Renal cortex interstitium (tissue), 11 donors: ENCODE results near the gene PSMB9. TPM values are rescaled to one million over a fixed set of nuclear protein-coding genes. Genes with fewer than 3 reads are reported as not detected.

ENCODE experiments used
- DNase-seq, 11 donors: peaks; one replicate each; pipeline ENCODE4 v3.0.0-alpha.2; 2013; ENCODE audit warnings: low read depth in 9 of 11, low spot score in 4 of 11; ENCODE audit errors: extremely low read depth in 1 of 11
- polyA plus RNA-seq, 3 donors: library from polyadenylated mRNA; unstranded; fragments of 120-200 nt; gene quantifications; one replicate each; pipeline ENCODE4 v1.2.1, GENCODE V29; 2013; ENCODE audit not compliant: insufficient read length in 3 of 3

The PSMB9 gene
- polyA plus RNA-seq, 3 donors: 5.1 to 6.7 (median 5.1) TPM

GRCh38 chr6:32835167-32835893, 18.7 kb upstream of the PSMB9 start:
- DNase-seq: no peak

GRCh38 chr6:32836873-32837272, 17.1 kb upstream of the PSMB9 start:
- no peak for DNase-seq

- DNase-seq: no peak
Measured at GRCh38 chr6:32837651-32838113, 16.3 kb upstream of the PSMB9 start.

GRCh38 chr6:32838114-32838958, 15.7 kb upstream of the PSMB9 start, which contains the start of gene TAP2:
TAP2 (minus strand) TSS chr6:32838739; CDS start chr6:32838233, 506 bp downstream.
- DNase-seq: peak; percentile 81 to 94 (median 89)

GRCh38 chr6:32839356-32839755, 14.6 kb upstream of the PSMB9 start:
- DNase-seq: no peak

- no peak for DNase-seq
Measured at GRCh38 chr6:32840604-32841246, 13.3 kb upstream of the PSMB9 start.

- DNase-seq: no peak
Measured at GRCh38 chr6:32842021-32842650, 11.9 kb upstream of the PSMB9 start.

- no peak for DNase-seq
Measured at GRCh38 chr6:32842690-32843089, 11.3 kb upstream of the PSMB9 start.

- no peak for DNase-seq
Measured at GRCh38 chr6:32843331-32843978, 10.5 kb upstream of the PSMB9 start.

- peak; percentile 80 to 96 (median 91) for DNase-seq
Measured at GRCh38 chr6:32843979-32844838, 9.8 kb upstream of the PSMB9 start, which contains the start of gene PSMB8. PSMB8 (minus strand) TSS chr6:32844047; CDS start chr6:32843996, 51 bp downstream.

- DNase-seq: no peak
Measured at GRCh38 chr6:32844839-32845383, 9.1 kb upstream of the PSMB9 start.

- no peak for DNase-seq
Measured at GRCh38 chr6:32845384-32845884, 8.6 kb upstream of the PSMB9 start.

- no peak for DNase-seq
Measured at GRCh38 chr6:32847004-32847403, 7.0 kb upstream of the PSMB9 start.

- DNase-seq: no peak
Measured at GRCh38 chr6:32847795-32848194, 6.2 kb upstream of the PSMB9 start.

- DNase-seq: no peak
Measured at GRCh38 chr6:32849126-32849525, 4.9 kb upstream of the PSMB9 start.

GRCh38 chr6:32851025-32851424, 3.0 kb upstream of the PSMB9 start:
- DNase-seq: no peak
